ENCODE data around the gene KRT16. TPM values are rescaled to one million over a fixed set of nuclear protein-coding genes. Genes with fewer than 3 reads are reported as not detected.

KRT16 gene
- total RNA-seq, 6 donors from 2014 or later: not detected

GRCh38 chr17:41653892-41654677 lies 41.5 kb upstream of the KRT16 start:
- peak overlapping the region; percentile 84 to 89 (median 86) for H3K27ac ChIP-seq
- no peaks in the 10 kb centered on the region for H3K9me3 ChIP-seq
- H3K4me1 ChIP-seq: peaks cover 13 to 73% (median 37%) of the 10 kb centered on the region in 4 donors
- DNase-seq (peak; percentile 92), ATAC-seq (ENCODE audit: low FRiP score in 2 of 2) (peak; percentile 54 to 84)
- H3K27me3 ChIP-seq: no peaks in the 10 kb centered on the region
- H3K4me3 ChIP-seq: no peak overlapping the region
- TF ChIP-seq POLR2A (IDR thresholded peaks at IDR 0.05) (peak in 1 of 4 donors; percentile 62), CTCF (IDR thresholded peaks at IDR 0.05) (no peak)
- H3K36me3 ChIP-seq: no peaks in the 10 kb centered on the region
- WGBS, 2 donors: 69 to 90% methylated on average over 2 to 12 of the region's 14 CpGs

- WGBS, 2 donors: 82 to 93% methylated on average over 4 to 5 of the region's 5 CpGs
- Histone ChIP-seq H3K9me3 (no peaks in the 10 kb centered on the region), H3K27ac (peak overlapping the region; percentile 84 to 89 (median 86)), H3K36me3 (no peaks in the 10 kb centered on the region), H3K4me1 (peaks cover 18 to 78% (median 41%) of the 10 kb centered on the region in 4 donors), H3K4me3 (no peak overlapping the region), H3K27me3 (no peaks in the 10 kb centered on the region)
- TF ChIP-seq POLR2AphosphoS5 (IDR thresholded peaks at IDR 0.05) (no peak), EP300 (IDR thresholded peaks at IDR 0.05) (no peak), CTCF (IDR thresholded peaks at IDR 0.05) (no peak), POLR2A (IDR thresholded peaks at IDR 0.05) (no peak)
- DNase-seq (no peak), ATAC-seq (ENCODE audit: low FRiP score in 2 of 2) (no peak)
Observed at GRCh38 chr17:41653421-41653820, 40.9 kb upstream of the KRT16 start.

DNA sequence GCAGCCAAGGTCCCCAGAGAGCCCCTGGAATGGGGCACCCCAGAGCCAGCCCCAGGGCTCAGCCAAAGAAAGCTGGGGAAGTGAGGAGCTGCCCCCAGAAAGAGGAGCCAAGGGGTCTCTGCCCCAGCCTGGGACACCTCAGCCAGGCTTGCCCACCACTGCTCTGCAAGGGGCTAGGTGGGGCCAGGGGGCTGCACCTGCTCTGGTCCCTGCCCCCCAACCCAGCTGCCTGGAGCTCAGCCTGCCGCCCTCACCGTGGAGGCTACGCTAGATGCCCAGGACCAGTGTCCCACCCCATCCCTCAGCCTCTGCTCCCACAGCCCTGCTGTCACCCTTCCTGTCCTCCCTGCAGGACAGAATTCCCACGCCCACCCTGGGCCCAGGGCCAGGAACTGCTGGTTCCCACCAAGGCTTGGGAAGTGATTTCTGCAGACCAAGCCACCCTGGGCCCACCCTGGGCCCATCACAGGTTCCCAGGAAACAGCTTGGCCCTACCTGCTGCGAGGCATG lies 39.9 kb upstream of the KRT16 start:
- Histone ChIP-seq H3K27ac (peak overlapping the region; percentile 84 to 89 (median 86)), H3K4me1 (peaks cover 27 to 82% (median 49%) of the 10 kb centered on the region in 4 donors), H3K4me3 (no peak overlapping the region), H3K27me3 (no peaks in the 10 kb centered on the region), H3K9me3 (no peaks in the 10 kb centered on the region), H3K36me3 (no peaks in the 10 kb centered on the region)
- TF ChIP-seq CTCF (IDR thresholded peaks at IDR 0.05): no peak
- no peak for TF ChIP-seq POLR2A (IDR thresholded peaks at IDR 0.05)
- no peak for TF ChIP-seq EP300 (IDR thresholded peaks at IDR 0.05)
- TF ChIP-seq POLR2AphosphoS5 (IDR thresholded peaks at IDR 0.05): no peak
- WGBS, 2 donors: 75% methylated on average over 3 of the region's 5 CpGs; no CpG with 5 or more reads in 1 of the 2 donors
- DNase-seq: no peak
- no peak for ATAC-seq (ENCODE audit: low FRiP score in 2 of 2)

DNA sequence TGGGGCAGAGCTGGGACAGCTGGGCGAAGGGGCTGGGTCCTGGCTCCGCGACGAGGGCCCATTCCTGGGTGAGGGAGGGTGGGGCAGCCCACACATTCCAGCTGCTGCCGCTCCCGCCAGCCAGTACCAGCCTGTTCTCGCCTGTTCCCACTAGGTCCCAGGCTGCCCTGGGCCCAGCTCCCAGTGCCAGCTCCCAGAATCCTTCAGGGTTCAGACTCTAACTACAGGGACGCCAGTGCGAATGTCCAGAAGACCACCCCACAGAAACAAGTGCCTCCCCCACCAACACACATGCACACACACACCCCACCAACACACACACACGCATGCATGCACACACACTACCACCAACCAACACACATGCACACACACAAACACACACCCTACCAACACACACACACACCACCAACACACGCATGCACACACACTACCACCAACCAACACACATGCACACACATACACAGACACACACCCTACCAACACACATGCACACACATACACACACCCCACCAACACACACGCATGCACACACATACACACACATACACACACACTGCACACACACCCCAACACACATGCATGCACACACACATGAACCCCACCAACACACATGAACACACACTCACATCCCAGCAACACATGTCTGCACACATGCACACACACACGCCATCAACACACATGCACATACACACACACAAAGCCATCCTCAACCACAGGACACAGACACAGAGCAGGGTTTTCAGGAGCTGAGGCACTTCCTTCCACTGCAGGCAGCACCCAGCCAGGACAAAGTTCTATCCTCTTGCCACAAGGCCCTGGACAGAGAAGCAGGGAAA lies 39.3 kb upstream of the KRT16 start:
- Histone ChIP-seq H3K4me1 (peaks cover 28 to 76% (median 48%) of the 10 kb centered on the region in 4 donors), H3K36me3 (no peaks in the 10 kb centered on the region), H3K9me3 (no peaks in the 10 kb centered on the region), H3K4me3 (no peak overlapping the region), H3K27ac (peak overlapping the region; percentile 84 to 89 (median 86)), H3K27me3 (no peaks in the 10 kb centered on the region)
- peak; percentile 11 to 76 for ATAC-seq (ENCODE audit: low FRiP score in 2 of 2)
- WGBS, 2 donors: 68 to 95% methylated on average over 6 to 12 of the region's 13 CpGs
- TF ChIP-seq CTCF (IDR thresholded peaks at IDR 0.05): no peak
- peak in 1 of 4 donors; percentile 39 for TF ChIP-seq EP300 (IDR thresholded peaks at IDR 0.05)
- TF ChIP-seq POLR2A (IDR thresholded peaks at IDR 0.05): peak in 1 of 4 donors; percentile 15
- DNase-seq: peak in 1 of 2 donors; percentile 82
